PC-9 (cell line): ENCODE data around the gene TAS2R13.

Source experiments
- EZH2 ChIP-seq: fragments of 200-600 bp; sonication (generic); IDR thresholded peaks from 2 replicates; pipeline ENCODE4 v1.8.0; 2017; ENCODE audit warnings: antibody characterized with exemption, low read depth
- TF ChIP-seq, protein P1 (sequence below): fragments of 200-600 bp; sonication (generic); conservative IDR thresholded peaks from 2 replicates; pipeline ENCODE4 v1.6.1; 2017; ENCODE audit warnings: mixed run types, antibody characterized with exemption, mild to moderate bottlenecking, moderate library complexity

DNA sequence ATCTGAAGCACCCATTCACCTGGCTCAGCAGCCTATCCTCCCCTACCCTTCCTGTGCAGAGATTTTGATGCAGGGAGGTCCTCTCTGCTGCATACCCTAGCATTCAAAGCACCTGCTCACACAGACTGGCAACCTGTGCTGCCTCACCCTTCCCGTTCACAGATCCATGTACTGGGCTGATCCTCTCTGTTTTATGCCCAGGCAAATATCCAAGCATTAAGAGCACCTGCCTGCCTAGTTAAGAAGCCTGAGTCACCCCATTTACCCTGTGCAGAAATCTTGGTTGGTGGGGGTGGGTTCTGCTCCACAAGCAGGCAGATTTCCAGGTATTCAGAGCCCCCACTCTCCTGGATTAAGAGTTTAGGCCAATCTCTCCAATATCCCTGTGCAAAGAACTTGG, 8.4 kb downstream of the TAS2R13 start:
- TF ChIP-seq, protein P1, sequence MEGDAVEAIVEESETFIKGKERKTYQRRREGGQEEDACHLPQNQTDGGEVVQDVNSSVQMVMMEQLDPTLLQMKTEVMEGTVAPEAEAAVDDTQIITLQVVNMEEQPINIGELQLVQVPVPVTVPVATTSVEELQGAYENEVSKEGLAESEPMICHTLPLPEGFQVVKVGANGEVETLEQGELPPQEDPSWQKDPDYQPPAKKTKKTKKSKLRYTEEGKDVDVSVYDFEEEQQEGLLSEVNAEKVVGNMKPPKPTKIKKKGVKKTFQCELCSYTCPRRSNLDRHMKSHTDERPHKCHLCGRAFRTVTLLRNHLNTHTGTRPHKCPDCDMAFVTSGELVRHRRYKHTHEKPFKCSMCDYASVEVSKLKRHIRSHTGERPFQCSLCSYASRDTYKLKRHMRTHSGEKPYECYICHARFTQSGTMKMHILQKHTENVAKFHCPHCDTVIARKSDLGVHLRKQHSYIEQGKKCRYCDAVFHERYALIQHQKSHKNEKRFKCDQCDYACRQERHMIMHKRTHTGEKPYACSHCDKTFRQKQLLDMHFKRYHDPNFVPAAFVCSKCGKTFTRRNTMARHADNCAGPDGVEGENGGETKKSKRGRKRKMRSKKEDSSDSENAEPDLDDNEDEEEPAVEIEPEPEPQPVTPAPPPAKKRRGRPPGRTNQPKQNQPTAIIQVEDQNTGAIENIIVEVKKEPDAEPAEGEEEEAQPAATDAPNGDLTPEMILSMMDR = no peak
- TF ChIP-seq EZH2 = no peak
